ENCODE measurements around the gene SLC2A9.

The SLC2A9 gene

DNA sequence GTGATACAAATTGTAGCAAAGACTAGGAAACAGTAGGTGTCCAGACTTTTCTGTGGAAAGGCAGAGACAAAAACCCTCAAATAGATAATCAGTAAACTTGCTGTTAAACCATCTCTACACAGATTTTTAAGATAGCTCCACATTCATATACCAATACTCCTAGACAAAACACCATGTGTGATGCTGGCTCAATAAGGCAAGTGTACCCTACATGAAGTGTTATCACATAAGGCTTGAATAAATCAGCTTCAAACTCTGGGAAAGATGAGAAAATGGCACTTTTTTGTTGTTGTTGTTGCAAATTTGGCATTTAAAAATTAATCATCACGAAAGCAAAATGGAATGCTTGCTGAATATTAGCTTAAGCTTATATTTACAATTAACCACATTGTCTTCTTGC is 194.7 kb downstream of the SLC2A9 start:
- DNase-seq (ENCODE audit: low read depth): no peak
- no peak overlapping the region for H3K4me3 ChIP-seq (ENCODE audit: low read depth, low read length)
- TF ChIP-seq, protein P1, sequence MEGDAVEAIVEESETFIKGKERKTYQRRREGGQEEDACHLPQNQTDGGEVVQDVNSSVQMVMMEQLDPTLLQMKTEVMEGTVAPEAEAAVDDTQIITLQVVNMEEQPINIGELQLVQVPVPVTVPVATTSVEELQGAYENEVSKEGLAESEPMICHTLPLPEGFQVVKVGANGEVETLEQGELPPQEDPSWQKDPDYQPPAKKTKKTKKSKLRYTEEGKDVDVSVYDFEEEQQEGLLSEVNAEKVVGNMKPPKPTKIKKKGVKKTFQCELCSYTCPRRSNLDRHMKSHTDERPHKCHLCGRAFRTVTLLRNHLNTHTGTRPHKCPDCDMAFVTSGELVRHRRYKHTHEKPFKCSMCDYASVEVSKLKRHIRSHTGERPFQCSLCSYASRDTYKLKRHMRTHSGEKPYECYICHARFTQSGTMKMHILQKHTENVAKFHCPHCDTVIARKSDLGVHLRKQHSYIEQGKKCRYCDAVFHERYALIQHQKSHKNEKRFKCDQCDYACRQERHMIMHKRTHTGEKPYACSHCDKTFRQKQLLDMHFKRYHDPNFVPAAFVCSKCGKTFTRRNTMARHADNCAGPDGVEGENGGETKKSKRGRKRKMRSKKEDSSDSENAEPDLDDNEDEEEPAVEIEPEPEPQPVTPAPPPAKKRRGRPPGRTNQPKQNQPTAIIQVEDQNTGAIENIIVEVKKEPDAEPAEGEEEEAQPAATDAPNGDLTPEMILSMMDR (conservative IDR thresholded peaks at IDR 0.05; ENCODE audit: low read depth, low read length): no peak

DNA sequence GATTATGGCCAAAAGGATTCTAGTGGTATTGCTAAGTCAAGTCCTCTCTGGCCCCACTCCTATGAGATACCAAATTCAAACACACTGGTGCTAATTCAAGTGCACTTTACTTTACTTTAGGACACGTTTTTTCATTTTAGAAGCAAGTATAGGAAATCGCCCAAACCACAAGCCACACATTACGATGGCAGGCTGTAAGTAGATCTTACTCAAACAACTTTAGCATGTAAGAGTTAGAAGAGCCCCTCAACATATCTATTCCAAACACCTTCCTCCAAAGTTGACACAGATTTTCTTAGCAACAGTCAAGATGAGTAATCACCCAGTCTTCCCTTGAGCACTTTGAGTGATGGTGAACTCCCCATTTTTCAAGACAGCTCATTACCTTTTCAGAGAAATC is 196.2 kb downstream of the SLC2A9 start:
- H3K4me3 ChIP-seq (ENCODE audit: low read depth, low read length): no peak overlapping the region
- TF ChIP-seq, protein P1 (conservative IDR thresholded peaks at IDR 0.05; ENCODE audit: low read depth, low read length): no peak
- no peak for DNase-seq (ENCODE audit: low read depth)

DNA sequence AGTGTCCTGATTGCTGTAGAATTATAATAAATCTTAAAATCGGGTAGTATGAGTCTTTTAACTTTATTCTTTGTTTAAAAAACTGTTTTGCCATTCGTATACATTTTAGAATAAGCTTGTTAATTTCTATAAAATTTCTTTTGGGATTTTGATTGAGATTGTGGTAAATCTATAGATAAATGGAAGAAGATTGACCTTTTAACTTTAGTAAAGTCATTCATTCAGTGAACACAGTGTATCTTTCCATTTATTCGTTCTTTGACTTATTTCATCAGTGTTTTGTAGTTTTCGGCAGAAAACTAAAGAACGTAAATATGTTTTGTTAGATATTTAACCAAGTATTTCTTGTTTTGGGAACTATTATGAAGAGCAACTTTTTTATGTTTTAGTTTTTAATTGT is 201.0 kb downstream of the SLC2A9 start:
- no peak overlapping the region for H3K4me3 ChIP-seq (ENCODE audit: low read depth, low read length)
- no peak for DNase-seq (ENCODE audit: low read depth)
- TF ChIP-seq, protein P1 (conservative IDR thresholded peaks at IDR 0.05; ENCODE audit: low read depth, low read length): no peak

DNA sequence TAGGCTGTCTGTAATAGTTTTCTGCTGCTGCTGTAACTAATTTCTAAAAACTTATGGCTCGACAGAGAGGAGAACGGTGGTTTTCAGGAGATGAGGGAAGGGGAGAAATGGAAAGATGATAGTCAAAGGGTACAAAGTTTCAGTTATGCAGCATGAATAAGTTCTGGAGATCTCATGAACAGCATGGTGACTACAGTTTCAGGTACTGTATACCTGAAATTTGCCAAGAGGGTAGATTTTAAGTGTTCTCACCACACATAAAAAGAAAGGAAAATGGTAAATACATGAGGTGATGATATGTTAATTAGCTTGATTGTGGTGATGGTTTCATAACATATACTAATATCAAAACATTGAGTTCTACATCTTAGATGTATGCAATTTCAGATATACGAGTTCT is 205.0 kb downstream of the SLC2A9 start:
- DNase-seq (ENCODE audit: low read depth): no peak
- TF ChIP-seq, protein P1 (conservative IDR thresholded peaks at IDR 0.05; ENCODE audit: low read depth, low read length): no peak
- H3K4me3 ChIP-seq (ENCODE audit: low read depth, low read length): no peak overlapping the region

DNA sequence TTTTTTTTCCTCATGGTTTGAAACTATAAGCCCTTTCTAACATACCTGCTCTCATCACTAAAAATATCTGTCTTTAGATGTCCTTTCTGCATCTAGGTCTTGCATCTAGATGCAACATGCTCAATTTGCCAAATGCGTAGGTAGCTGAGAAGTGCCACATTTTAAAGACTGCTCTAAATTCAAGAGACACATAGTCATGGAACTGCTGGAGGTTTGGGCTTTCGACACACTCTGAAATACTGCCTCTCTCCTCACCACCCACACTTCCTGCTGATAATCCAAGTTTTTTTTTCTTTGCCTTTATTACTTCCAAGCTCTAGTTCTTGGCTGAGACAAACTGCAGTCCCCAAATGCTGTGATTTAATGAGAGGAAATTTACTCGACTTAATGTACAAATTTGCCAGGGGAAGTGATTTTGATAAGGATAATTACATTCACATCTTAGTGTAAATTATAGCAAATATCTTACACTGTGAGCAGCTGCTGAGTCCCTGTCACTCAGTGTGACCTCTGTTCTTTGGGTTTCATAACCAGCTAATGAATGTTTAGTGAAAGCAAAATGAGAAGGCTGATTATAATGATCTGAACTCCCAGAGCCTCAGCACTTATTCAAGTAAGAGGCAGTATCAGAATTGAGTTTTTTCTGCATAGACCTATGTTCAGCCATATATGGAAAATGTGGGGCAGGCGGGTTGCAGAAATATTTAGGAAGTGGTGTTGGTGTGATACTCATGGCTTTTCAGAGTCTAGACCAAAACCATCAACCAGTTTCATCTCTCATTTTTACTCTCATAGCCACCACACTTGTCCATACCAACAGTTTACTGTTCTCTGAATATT is 208.6 kb downstream of the SLC2A9 start:
- TF ChIP-seq, protein P1 (conservative IDR thresholded peaks at IDR 0.05; ENCODE audit: low read depth, low read length): no peak
- peak; percentile 55 for DNase-seq (ENCODE audit: low read depth)
- H3K4me3 ChIP-seq (ENCODE audit: low read depth, low read length): no peak overlapping the region

DNA sequence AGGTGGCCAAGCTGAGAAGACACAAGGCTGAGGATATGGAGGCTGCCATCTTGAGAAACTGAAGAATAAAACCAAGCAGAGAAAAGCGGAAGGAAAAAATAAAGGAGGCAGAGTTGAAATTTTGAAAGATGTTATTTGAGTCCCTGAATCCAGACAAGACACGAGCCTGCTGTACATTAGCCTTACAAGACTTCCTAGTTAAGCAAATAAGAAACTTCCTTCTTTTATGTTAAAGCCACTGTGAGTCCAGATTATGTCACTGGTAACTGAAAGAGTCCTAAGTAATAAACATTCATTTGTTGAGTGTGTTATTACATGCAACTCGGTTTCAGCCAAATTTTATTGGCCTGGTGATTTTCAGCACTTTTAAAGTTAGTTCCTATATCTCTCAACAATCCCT is 209.5 kb downstream of the SLC2A9 start:
- no peak for DNase-seq (ENCODE audit: low read depth)
- no peak overlapping the region for H3K4me3 ChIP-seq (ENCODE audit: low read depth, low read length)
- TF ChIP-seq, protein P1 (conservative IDR thresholded peaks at IDR 0.05; ENCODE audit: low read depth, low read length): no peak

DNA sequence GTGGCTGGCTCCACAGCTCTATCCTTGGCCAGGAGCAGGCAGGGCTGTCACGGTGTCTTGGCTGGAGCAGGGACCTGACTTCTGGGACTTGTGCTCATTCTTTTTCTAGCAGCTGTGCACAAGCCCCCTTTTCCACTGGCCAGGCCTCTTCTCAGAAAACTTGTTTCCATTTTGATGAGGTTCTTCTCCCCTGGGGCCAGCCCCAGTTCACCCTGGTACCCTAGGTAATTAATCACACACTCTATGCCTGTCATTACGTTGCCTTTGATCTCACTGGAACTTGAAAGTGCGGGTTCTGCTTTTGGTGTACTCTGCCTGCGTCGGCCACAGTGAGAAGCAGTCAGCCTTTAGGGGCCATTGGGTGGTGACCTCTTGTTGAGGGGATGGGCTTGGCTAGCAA is 213.2 kb downstream of the SLC2A9 start:
- TF ChIP-seq, protein P1 (conservative IDR thresholded peaks at IDR 0.05; ENCODE audit: low read depth, low read length): no peak
- H3K4me3 ChIP-seq (ENCODE audit: low read depth, low read length): no peak overlapping the region
- no peak for DNase-seq (ENCODE audit: low read depth)
